Vagina (tissue), 2 donors: ENCODE results near the gene CENPM. TPM values are rescaled to one million over a fixed set of nuclear protein-coding genes. Genes with fewer than 3 reads are reported as not detected.

Experiments used
- DNase-seq, 2 donors: peaks; one replicate each; pipeline ENCODE4 v3.0.0-alpha.2; 2017; ENCODE audit errors: extremely low spot score in 2 of 2
- H3K27ac ChIP-seq: fragments of 200-600 bp; sonication (generic); one replicate; pipeline ENCODE4 v1.5.1; 2019
- H3K27me3 ChIP-seq: fragments of 200-600 bp; sonication (generic); one replicate; pipeline ENCODE4 v1.5.1; 2019
- H3K36me3 ChIP-seq, 2 donors: fragments of 200-600 bp; sonication (generic); one replicate each; pipeline ENCODE4 v1.5.1; 2017 to 2019
- H3K4me1 ChIP-seq: fragments of 200-600 bp; sonication (generic); one replicate; pipeline ENCODE4 v1.5.1; 2019
- H3K4me3 ChIP-seq, 2 donors: fragments of 200-600 bp; sonication (generic); 1 replicate in 1 of 2; 2 replicates in 1 of 2; pipeline ENCODE4 v1.5.1; 2016 to 2019
- H3K9me3 ChIP-seq: fragments of 200-600 bp; sonication (generic); one replicate; pipeline ENCODE4 v1.5.1; 2019
- POLR2A ChIP-seq, 2 donors: fragments of 450-650 bp; IDR thresholded peaks; one replicate each; pipeline ENCODE4 v1.6.1; 2017; ENCODE audit warnings: antibody characterized with exemption in 2 of 2, mild to moderate bottlenecking in 2 of 2, moderate library complexity in 2 of 2
- POLR2AphosphoS5 ChIP-seq, 2 donors: sonication (generic); formaldehyde crosslinking; IDR thresholded peaks; one replicate each; pipeline ENCODE4 v1.9.0; 2017; ENCODE audit warnings: antibody characterized with exemption in 2 of 2, mild to moderate bottlenecking in 2 of 2, low read depth in 1 of 2; ENCODE audit not compliant: insufficient read depth in 1 of 2
- intact Hi-C: fragments of 100-400 bp; cut with DNase I; formaldehyde crosslinking; loops from one replicate; pipeline ENCODE4 v1.15.1; 2023
- total RNA-seq: library from RNA; depleted of rRNA; stranded (reverse); fragments of >200 nt; gene quantifications from one replicate; pipeline ENCODE4 v1.2.3, GENCODE V29; 2016
- TF ChIP-seq, protein P1 (sequence below), 3 experiments: fragments of 450-650 bp in 2 of 3; fragments of 200-600 bp in 1 of 3; sonication (generic) in 1 of 3; IDR thresholded peaks; one replicate each; pipeline ENCODE4 v1.5.1; 2017 to 2019; ENCODE audit warnings: antibody characterized with exemption in 3 of 3, mild to moderate bottlenecking in 2 of 3, moderate library complexity in 2 of 3

The CENPM gene
- total RNA-seq, 1 donor from 2014 or later, result not detected

- H3K36me3 ChIP-seq, result peaks cover 0 to 48% of the 10 kb centered on the region in 2 donors
- H3K4me1 ChIP-seq, result peaks cover 20% of the 10 kb centered on the region
- no peak for TF ChIP-seq POLR2A (IDR thresholded peaks at IDR 0.05)
- TF ChIP-seq, protein P1, sequence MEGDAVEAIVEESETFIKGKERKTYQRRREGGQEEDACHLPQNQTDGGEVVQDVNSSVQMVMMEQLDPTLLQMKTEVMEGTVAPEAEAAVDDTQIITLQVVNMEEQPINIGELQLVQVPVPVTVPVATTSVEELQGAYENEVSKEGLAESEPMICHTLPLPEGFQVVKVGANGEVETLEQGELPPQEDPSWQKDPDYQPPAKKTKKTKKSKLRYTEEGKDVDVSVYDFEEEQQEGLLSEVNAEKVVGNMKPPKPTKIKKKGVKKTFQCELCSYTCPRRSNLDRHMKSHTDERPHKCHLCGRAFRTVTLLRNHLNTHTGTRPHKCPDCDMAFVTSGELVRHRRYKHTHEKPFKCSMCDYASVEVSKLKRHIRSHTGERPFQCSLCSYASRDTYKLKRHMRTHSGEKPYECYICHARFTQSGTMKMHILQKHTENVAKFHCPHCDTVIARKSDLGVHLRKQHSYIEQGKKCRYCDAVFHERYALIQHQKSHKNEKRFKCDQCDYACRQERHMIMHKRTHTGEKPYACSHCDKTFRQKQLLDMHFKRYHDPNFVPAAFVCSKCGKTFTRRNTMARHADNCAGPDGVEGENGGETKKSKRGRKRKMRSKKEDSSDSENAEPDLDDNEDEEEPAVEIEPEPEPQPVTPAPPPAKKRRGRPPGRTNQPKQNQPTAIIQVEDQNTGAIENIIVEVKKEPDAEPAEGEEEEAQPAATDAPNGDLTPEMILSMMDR (IDR thresholded peaks at IDR 0.05), result no peak
- no peak for TF ChIP-seq POLR2AphosphoS5 (IDR thresholded peaks at IDR 0.05; ENCODE audit: insufficient read depth in 1 of 2, low read depth in 1 of 2)
Measured at GRCh38 chr22:41906822-41907221, 40.1 kb downstream of the CENPM start.

GRCh38 chr22:41905411-41906202, 41.3 kb downstream of the CENPM start:
- Histone ChIP-seq H3K27me3 (no peaks in the 10 kb centered on the region), H3K36me3 (peaks cover 0 to 60% of the 10 kb centered on the region in 2 donors), H3K9me3 (no peaks in the 10 kb centered on the region), H3K4me1 (peaks cover 12% of the 10 kb centered on the region), H3K4me3 (no peak overlapping the region), H3K27ac (no peak overlapping the region)
- TF ChIP-seq POLR2A (IDR thresholded peaks at IDR 0.05) (no peak), POLR2AphosphoS5 (IDR thresholded peaks at IDR 0.05; ENCODE audit: insufficient read depth in 1 of 2, low read depth in 1 of 2) (no peak)
- TF ChIP-seq, protein P1 (IDR thresholded peaks at IDR 0.05), result no peak
- intact Hi-C loops, result no loop called here
- DNase-seq, result no peak

More at GRCh38 chr22:41906822-41907221, 40.1 kb downstream of the CENPM start:
- H3K4me3 ChIP-seq, result no peak overlapping the region
- intact Hi-C loops, result no loop called here
- no peak overlapping the region for H3K27ac ChIP-seq
- peaks cover 3% of the 10 kb centered on the region for H3K27me3 ChIP-seq
- no peak for DNase-seq
- H3K9me3 ChIP-seq, result no peaks in the 10 kb centered on the region

- H3K4me1 ChIP-seq, result peaks cover 3% of the 10 kb centered on the region
- DNase-seq, result no peak
- no peaks in the 10 kb centered on the region for H3K9me3 ChIP-seq
- no peak overlapping the region for H3K4me3 ChIP-seq
- H3K27me3 ChIP-seq, result no peaks in the 10 kb centered on the region
- peaks cover 0 to 66% of the 10 kb centered on the region in 2 donors for H3K36me3 ChIP-seq
- intact Hi-C loops, result no loop called here
- TF ChIP-seq POLR2AphosphoS5 (IDR thresholded peaks at IDR 0.05; ENCODE audit: insufficient read depth in 1 of 2, low read depth in 1 of 2) (no peak), POLR2A (IDR thresholded peaks at IDR 0.05) (no peak)
- TF ChIP-seq, protein P1 (IDR thresholded peaks at IDR 0.05), result no peak
- H3K27ac ChIP-seq, result no peak overlapping the region
Measured at GRCh38 chr22:41904450-41905410, 42.2 kb downstream of the CENPM start.

GRCh38 chr22:41902932-41903421, 44.0 kb downstream of the CENPM start:
- TF ChIP-seq, protein P1 (IDR thresholded peaks at IDR 0.05), result no peak
- TF ChIP-seq POLR2A (IDR thresholded peaks at IDR 0.05), result no peak
- TF ChIP-seq POLR2AphosphoS5 (IDR thresholded peaks at IDR 0.05; ENCODE audit: insufficient read depth in 1 of 2, low read depth in 1 of 2), result no peak
- Histone ChIP-seq H3K27me3 (no peaks in the 10 kb centered on the region), H3K4me1 (no peaks in the 10 kb centered on the region), H3K4me3 (no peak overlapping the region), H3K36me3 (peaks cover 0 to 84% of the 10 kb centered on the region in 2 donors), H3K9me3 (no peaks in the 10 kb centered on the region), H3K27ac (no peak overlapping the region)
- intact Hi-C loops, result no loop called here
- DNase-seq, result no peak
